Measurements from ENCODE around the gene CD96. TPM values are rescaled to one million over a fixed set of nuclear protein-coding genes. Genes with fewer than 3 reads are reported as not detected.
A peak's percentile ranks its signal among the peaks of the same experiment; 100 is the strongest.

Gene CD96
- total RNA-seq, result under 0.01 TPM in 1 of 2 replicates, not detected in the other
- polyA plus RNA-seq, result 0.10 TPM in 1 of 2 replicates, not detected in the other
- 0.13 TPM in 1 of 2 replicates, not detected in the other for polyA plus RNA-seq (2012)
- polyA minus RNA-seq (ENCODE audit: low replicate concordance), result not detected in 2 replicates

- Histone ChIP-seq H3K9ac (ENCODE audit: insufficient read depth, low read length) (no peak within 1 kb of the TSS), H3K4me1 (ENCODE audit: control insufficient read depth, extremely low read depth, insufficient read depth, low read length) (peaks cover 7% of the 10 kb centered on the region), H3K36me3 (ENCODE audit: control insufficient read depth, insufficient read depth, low read length) (no peaks in the 10 kb centered on the region), H3K27me3 (ENCODE audit: control insufficient read depth, insufficient read depth, low read length) (no peaks in the 10 kb centered on the region), H3K4me2 (ENCODE audit: extremely low read depth, insufficient read depth, low read length) (peak within 1 kb of the TSS; percentile 45), H3K27ac (ENCODE audit: insufficient read depth, low read length) (no peak within 1 kb of the TSS), H3K4me3 (replicated peaks in 1 of 4; ENCODE audit: control extremely low read depth in 1 of 4, insufficient read depth in 1 of 4, low read depth in 3 of 4, low read length in 4 of 4) (no peak within 1 kb of the TSS), H4K20me1 (ENCODE audit: control insufficient read depth, extremely low read depth, insufficient read depth, low read length) (no peaks in the 10 kb centered on the region), H3K79me2 (ENCODE audit: control insufficient read depth, insufficient read depth, low read length) (no peaks in the 10 kb centered on the region), H2AFZ (ENCODE audit: low read length) (no peak within 1 kb of the TSS), H3K9me3 (ENCODE audit: control insufficient read depth, insufficient read depth, low read depth, low read length) (no peaks in the 10 kb centered on the region)
- TF ChIP-seq, protein P1, sequence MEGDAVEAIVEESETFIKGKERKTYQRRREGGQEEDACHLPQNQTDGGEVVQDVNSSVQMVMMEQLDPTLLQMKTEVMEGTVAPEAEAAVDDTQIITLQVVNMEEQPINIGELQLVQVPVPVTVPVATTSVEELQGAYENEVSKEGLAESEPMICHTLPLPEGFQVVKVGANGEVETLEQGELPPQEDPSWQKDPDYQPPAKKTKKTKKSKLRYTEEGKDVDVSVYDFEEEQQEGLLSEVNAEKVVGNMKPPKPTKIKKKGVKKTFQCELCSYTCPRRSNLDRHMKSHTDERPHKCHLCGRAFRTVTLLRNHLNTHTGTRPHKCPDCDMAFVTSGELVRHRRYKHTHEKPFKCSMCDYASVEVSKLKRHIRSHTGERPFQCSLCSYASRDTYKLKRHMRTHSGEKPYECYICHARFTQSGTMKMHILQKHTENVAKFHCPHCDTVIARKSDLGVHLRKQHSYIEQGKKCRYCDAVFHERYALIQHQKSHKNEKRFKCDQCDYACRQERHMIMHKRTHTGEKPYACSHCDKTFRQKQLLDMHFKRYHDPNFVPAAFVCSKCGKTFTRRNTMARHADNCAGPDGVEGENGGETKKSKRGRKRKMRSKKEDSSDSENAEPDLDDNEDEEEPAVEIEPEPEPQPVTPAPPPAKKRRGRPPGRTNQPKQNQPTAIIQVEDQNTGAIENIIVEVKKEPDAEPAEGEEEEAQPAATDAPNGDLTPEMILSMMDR (conservative IDR thresholded peaks at IDR 0.05 in 1 of 2, IDR thresholded peaks at IDR 0.05 in 1 of 2; ENCODE audit: low read depth in 1 of 2, low read length in 2 of 2), result no peak
- no peak for TF ChIP-seq EZH2 (IDR thresholded peaks at IDR 0.05; ENCODE audit: low read length, missing control alignments)
- peak; percentile 54 to 63 for DNase-seq (ENCODE audit: low read depth in 2 of 2)
These were observed at the start of gene CD96 for GRCh38 chr3:111541911-111542483. CD96 (plus strand) TSS chr3:111542197; CDS start chr3:111542249, 52 bp downstream.

DNA sequence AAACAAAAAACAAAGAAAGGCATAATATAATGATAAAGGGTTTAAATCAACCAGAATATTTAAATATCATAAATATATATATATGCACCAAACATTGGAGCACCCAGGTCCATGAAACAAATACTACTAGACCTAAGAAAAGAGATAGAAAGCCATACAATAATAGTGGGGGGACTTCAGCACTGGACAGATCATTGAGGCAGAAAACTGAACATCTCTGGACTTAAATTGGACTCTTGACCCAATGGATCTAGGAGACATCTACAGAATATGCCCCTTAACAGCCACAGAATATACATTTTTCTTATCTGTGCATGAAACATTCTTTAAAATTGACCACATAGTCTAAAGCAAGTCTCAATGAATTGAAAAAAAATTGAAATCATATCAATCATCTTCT lies 48.7 kb upstream of the CD96 start:
- no peaks in the 10 kb centered on the region for H3K36me3 ChIP-seq (ENCODE audit: control insufficient read depth, insufficient read depth, low read length)
- H4K20me1 ChIP-seq (ENCODE audit: control insufficient read depth, extremely low read depth, insufficient read depth, low read length), result no peaks in the 10 kb centered on the region
- H3K4me1 ChIP-seq (ENCODE audit: control insufficient read depth, extremely low read depth, insufficient read depth, low read length), result no peaks in the 10 kb centered on the region
- no peak overlapping the region for H3K9ac ChIP-seq (ENCODE audit: insufficient read depth, low read length)
- no peaks in the 10 kb centered on the region for H3K79me2 ChIP-seq (ENCODE audit: control insufficient read depth, insufficient read depth, low read length)
- no peak overlapping the region for H3K27ac ChIP-seq (ENCODE audit: insufficient read depth, low read length)
- H3K9me3 ChIP-seq (ENCODE audit: control insufficient read depth, insufficient read depth, low read depth, low read length), result no peaks in the 10 kb centered on the region
- TF ChIP-seq EZH2 (IDR thresholded peaks at IDR 0.05; ENCODE audit: low read length, missing control alignments), result no peak
- TF ChIP-seq, protein P1 (conservative IDR thresholded peaks at IDR 0.05 in 1 of 2, IDR thresholded peaks at IDR 0.05 in 1 of 2; ENCODE audit: low read depth in 1 of 2, low read length in 2 of 2), result no peak
- no peak overlapping the region for H3K4me3 ChIP-seq (replicated peaks in 1 of 4; ENCODE audit: control extremely low read depth in 1 of 4, insufficient read depth in 1 of 4, low read depth in 3 of 4, low read length in 4 of 4)
- no peak for DNase-seq (ENCODE audit: low read depth in 2 of 2)
- no peaks in the 10 kb centered on the region for H3K27me3 ChIP-seq (ENCODE audit: control insufficient read depth, insufficient read depth, low read length)
- H2AFZ ChIP-seq (ENCODE audit: low read length), result no peak overlapping the region
- H3K4me2 ChIP-seq (ENCODE audit: extremely low read depth, insufficient read depth, low read length), result no peak overlapping the region

- TF ChIP-seq EZH2 (IDR thresholded peaks at IDR 0.05; ENCODE audit: low read length, missing control alignments), result no peak
- TF ChIP-seq, protein P1 (conservative IDR thresholded peaks at IDR 0.05 in 1 of 2, IDR thresholded peaks at IDR 0.05 in 1 of 2; ENCODE audit: low read depth in 1 of 2, low read length in 2 of 2), result no peak
- DNase-seq (ENCODE audit: low read depth in 2 of 2), result no peak
- Histone ChIP-seq H3K36me3 (ENCODE audit: control insufficient read depth, insufficient read depth, low read length) (no peaks in the 10 kb centered on the region), H3K27me3 (ENCODE audit: control insufficient read depth, insufficient read depth, low read length) (no peaks in the 10 kb centered on the region), H2AFZ (ENCODE audit: low read length) (no peak overlapping the region), H3K4me2 (ENCODE audit: extremely low read depth, insufficient read depth, low read length) (no peak overlapping the region), H4K20me1 (ENCODE audit: control insufficient read depth, extremely low read depth, insufficient read depth, low read length) (no peaks in the 10 kb centered on the region), H3K9me3 (ENCODE audit: control insufficient read depth, insufficient read depth, low read depth, low read length) (no peaks in the 10 kb centered on the region), H3K27ac (ENCODE audit: insufficient read depth, low read length) (no peak overlapping the region), H3K9ac (ENCODE audit: insufficient read depth, low read length) (no peak overlapping the region), H3K4me3 (replicated peaks in 1 of 4; ENCODE audit: control extremely low read depth in 1 of 4, insufficient read depth in 1 of 4, low read depth in 3 of 4, low read length in 4 of 4) (no peak overlapping the region), H3K4me1 (ENCODE audit: control insufficient read depth, extremely low read depth, insufficient read depth, low read length) (no peaks in the 10 kb centered on the region), H3K79me2 (ENCODE audit: control insufficient read depth, insufficient read depth, low read length) (no peaks in the 10 kb centered on the region)
These were observed 45.0 kb upstream of the CD96 start for GRCh38 chr3:111496894-111497559.
